ENCODE data around the gene DIP2C. TPM values are rescaled to one million over a fixed set of nuclear protein-coding genes. Genes with fewer than 3 reads are reported as not detected.

The DIP2C gene
- total RNA-seq, 2 donors from 2014 or later = 11.0 to 12.2 TPM

- no peak for DNase-seq
- intact Hi-C loops (cut with DNase I, micrococcal nuclease) = no loop called here
- no peak for ATAC-seq
These were observed 116.8 kb downstream of the DIP2C start for GRCh38 chr10:572696-573095.

GRCh38 chr10:571688-572451, 117.6 kb downstream of the DIP2C start:
- DNase-seq (no peak), ATAC-seq (no peak)
- intact Hi-C loops (cut with DNase I, micrococcal nuclease) = no loop called here

- intact Hi-C loops (cut with DNase I, micrococcal nuclease) = no loop called here
- ATAC-seq = no peak
These were observed 118.3 kb downstream of the DIP2C start for GRCh38 chr10:571166-571565.

GRCh38 chr10:570628-571163, 118.8 kb downstream of the DIP2C start:
- no peak for DNase-seq
- no peak for ATAC-seq
- intact Hi-C loops (cut with DNase I, micrococcal nuclease) = no loop called here

More at GRCh38 chr10:571166-571565, 118.3 kb downstream of the DIP2C start:
- DNase-seq = no peak

GRCh38 chr10:569961-570627, 119.4 kb downstream of the DIP2C start:
- intact Hi-C loops (cut with DNase I, micrococcal nuclease) = no loop called here
- DNase-seq (no peak), ATAC-seq (no peak)

GRCh38 chr10:568848-569247, 120.6 kb downstream of the DIP2C start:
- intact Hi-C loops (cut with DNase I, micrococcal nuclease) = no loop called here
- DNase-seq (no peak), ATAC-seq (no peak)

DNA sequence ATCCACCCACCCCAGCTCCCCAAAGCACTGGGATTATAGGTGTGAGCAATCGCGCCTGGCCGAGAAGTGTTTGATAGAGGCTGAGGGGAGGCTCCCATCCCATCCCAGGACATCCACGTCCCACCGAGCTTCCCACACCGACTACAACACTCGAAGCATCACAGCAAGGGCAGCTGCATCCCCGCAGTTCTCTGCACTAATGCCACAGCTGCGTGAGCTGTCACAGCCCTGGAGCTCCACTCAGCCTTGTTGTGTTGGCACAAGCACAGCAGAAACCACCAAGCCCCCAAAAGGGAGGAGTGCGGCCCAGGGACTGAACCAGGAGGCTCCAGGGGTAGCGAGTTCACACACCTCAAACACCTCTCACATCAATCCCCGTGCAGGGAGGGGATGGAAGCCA, 121.6 kb downstream of the DIP2C start:
- ATAC-seq (no peak), DNase-seq (no peak)
- intact Hi-C loops (cut with DNase I, micrococcal nuclease) = no loop called here

DNA sequence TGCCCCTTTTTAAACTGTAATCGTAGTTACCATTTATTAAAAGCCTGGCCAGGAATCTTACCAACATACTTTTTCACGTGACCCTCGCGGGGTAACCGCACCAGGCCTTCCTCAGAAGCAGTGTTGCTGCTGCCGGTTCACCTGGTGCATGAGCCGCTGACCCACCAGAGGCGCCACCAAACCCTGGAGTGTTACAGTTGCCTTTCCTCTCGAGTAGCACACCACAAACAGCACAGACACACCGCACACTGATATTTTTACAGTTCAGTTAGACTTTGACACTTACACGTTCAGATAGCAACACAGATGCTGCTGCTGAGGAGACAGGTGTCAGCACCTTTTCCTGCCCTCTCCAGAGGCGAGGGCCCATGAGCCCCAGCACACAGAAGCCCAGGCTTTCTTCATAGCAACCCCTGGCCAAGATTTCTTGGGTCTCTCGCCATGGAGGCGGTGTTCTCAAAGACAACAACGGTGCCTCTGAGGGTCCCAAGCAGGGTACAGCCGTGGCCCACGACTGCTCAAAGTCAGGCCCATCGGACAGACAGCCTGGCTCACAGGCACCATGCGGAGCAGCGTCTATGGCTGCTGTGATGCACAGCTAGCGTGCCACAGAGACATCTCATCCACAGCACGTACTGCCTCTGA, 123.1 kb downstream of the DIP2C start:
- intact Hi-C loops (cut with DNase I, micrococcal nuclease) = no loop called here
- no peak for ATAC-seq
- no peak for DNase-seq

GRCh38 chr10:565676-566075, 123.8 kb downstream of the DIP2C start:
- ATAC-seq (no peak), DNase-seq (no peak)
- intact Hi-C loops (cut with DNase I, micrococcal nuclease) = no loop called here

- ATAC-seq = no peak
- no peak for DNase-seq
- intact Hi-C loops (cut with DNase I, micrococcal nuclease) = no loop called here
These were observed 124.3 kb downstream of the DIP2C start for GRCh38 chr10:565146-565545.

- no peak for ATAC-seq
- intact Hi-C loops (cut with DNase I, micrococcal nuclease) = no loop called here
These were observed 125.6 kb downstream of the DIP2C start for GRCh38 chr10:563827-564226.

GRCh38 chr10:562142-562541, 127.3 kb downstream of the DIP2C start:
- no peak for DNase-seq
- ATAC-seq = no peak
- intact Hi-C loops (cut with DNase I, micrococcal nuclease) = no loop called here

More at GRCh38 chr10:563827-564226, 125.6 kb downstream of the DIP2C start:
- no peak for DNase-seq

GRCh38 chr10:561721-562120, 127.7 kb downstream of the DIP2C start:
- DNase-seq = no peak
- intact Hi-C loops (cut with DNase I, micrococcal nuclease) = no loop called here
- no peak for ATAC-seq

- ATAC-seq (no peak), DNase-seq (no peak)
- intact Hi-C loops (cut with DNase I, micrococcal nuclease) = no loop called here
These were observed 129.0 kb downstream of the DIP2C start for GRCh38 chr10:560314-560992.

GRCh38 chr10:559767-560047, 129.8 kb downstream of the DIP2C start:
- DNase-seq (no peak), ATAC-seq (no peak)
- intact Hi-C loops (cut with DNase I, micrococcal nuclease) = no loop called here

GRCh38 chr10:558891-559766, 130.3 kb downstream of the DIP2C start:
- intact Hi-C loops (cut with DNase I, micrococcal nuclease) = no loop called here
- DNase-seq (no peak), ATAC-seq (no peak)

DNA sequence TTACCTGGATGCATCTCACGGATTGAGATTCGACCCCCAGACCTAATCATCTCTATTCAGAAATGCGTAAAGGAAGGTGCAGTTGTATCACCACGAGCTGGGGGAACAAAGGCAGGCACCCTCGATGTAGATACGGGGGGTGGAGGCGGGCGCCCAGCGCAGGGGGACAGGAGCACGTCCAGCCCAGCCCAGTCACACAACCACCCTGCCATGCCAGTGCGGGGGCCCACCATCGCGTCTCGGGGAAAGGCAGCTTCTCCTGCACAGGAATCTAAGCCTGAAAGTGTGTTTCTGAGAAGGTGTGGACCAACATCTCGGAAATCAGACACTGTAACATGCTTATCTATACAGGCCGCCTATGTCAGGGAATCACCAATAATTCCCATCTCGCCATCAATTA, 131.1 kb downstream of the DIP2C start:
- no peak for DNase-seq
- ATAC-seq = no peak
- intact Hi-C loops (cut with DNase I, micrococcal nuclease) = no loop called here

DNA sequence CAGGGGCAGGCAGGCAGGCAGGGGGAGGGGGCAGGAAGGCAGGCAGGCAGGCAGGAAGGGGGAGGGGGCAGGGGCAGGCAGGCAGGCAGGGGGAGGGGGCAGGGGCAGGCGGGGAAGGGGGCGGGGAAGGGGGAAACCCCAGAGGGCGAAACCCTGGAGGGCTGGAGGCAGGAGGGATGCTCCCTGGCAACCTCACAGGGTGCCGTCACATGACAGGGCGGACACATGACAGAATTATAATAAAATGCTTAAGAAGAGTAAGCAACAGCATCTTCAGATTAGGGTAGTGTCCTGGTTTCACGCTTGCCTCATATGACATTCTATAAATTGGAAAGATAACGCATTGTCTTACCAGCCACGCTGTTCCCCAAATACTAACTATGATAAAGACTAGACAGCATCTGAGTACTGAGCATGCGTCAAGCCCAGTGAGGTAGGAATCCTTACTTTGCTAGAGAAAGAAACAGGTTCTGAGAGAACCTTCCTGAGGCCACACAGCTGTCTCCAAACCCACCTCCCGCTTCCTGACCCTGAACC, 131.6 kb downstream of the DIP2C start:
- DNase-seq (no peak), ATAC-seq (no peak)

More for the DNA sequence above, 131.6 kb downstream of the DIP2C start:
- intact Hi-C loops (cut with DNase I, micrococcal nuclease) = no loop called here

Data from left colon (tissue), 2 donors.